Thoracic aorta (tissue), 2 donors: ENCODE measurements around the gene TSPAN10. TPM values are rescaled to one million over a fixed set of nuclear protein-coding genes. Genes with fewer than 3 reads are reported as not detected.

Experiments
- ATAC-seq: fragments of 150-250 bp; one replicate; pipeline ENCODE4 v1.8.0; 2017; ENCODE audit warnings: low read depth; ENCODE audit not compliant: insufficient number of reproducible peaks, low FRiP score
- DNase-seq: peaks from one replicate; pipeline ENCODE4 v3.0.0-alpha.2; 2020; ENCODE audit warnings: low spot score
- H3K27ac ChIP-seq, 2 donors: fragments of 200-600 bp; sonication (generic); 1 replicate in 1 of 2; 2 replicates in 1 of 2; pipeline ENCODE4 v1.5.1; 2016; ENCODE audit warnings: mild to moderate bottlenecking in 2 of 2, moderate library complexity in 2 of 2
- H3K27me3 ChIP-seq: fragments of 200-600 bp; sonication (generic); replicated peaks from 2 replicates; pipeline ENCODE4 v1.6.0; 2016; ENCODE audit warnings: mild to moderate bottlenecking; ENCODE audit not compliant: insufficient read depth
- H3K36me3 ChIP-seq: fragments of 200-600 bp; sonication (generic); one replicate; pipeline ENCODE4 v1.5.1; 2016
- H3K4me1 ChIP-seq, 2 donors: fragments of 200-600 bp; sonication (generic); 1 replicate in 1 of 2; 2 replicates in 1 of 2; pipeline versions ENCODE4 v1.5.1 to v1.6.0; 2016; ENCODE audit warnings: low read depth in 2 of 2, mild to moderate bottlenecking in 1 of 2; ENCODE audit not compliant: control insufficient read depth in 1 of 2
- H3K4me3 ChIP-seq: fragments of 200-600 bp; sonication (generic); 2 replicates; pipeline ENCODE4 v1.5.1; 2016; ENCODE audit warnings: mild to moderate bottlenecking
- H3K9me3 ChIP-seq: fragments of 200-600 bp; sonication (generic); 2 replicates; pipeline ENCODE4 v1.5.1; 2016
- CTCF ChIP-seq: fragments of 200-600 bp; sonication (generic); IDR thresholded peaks from one replicate; pipeline ENCODE4 v1.5.1; 2019; ENCODE audit warnings: antibody characterized with exemption
- total RNA-seq, 2 donors: library from RNA; depleted of rRNA; stranded (reverse); fragments of >200 nt; gene quantifications; one replicate each; pipeline versions ENCODE4 v1.1.0 to v1.2.3, GENCODE V29; 2016

The TSPAN10 gene
- total RNA-seq, 2 donors from 2014 or later = 0.27 TPM; not detected in 1

GRCh38 chr17:81599719-81600486 lies 37.1 kb upstream of the TSPAN10 start:
- Histone ChIP-seq H3K27me3 (no peaks in the 10 kb centered on the region), H3K4me3 (no peak overlapping the region), H3K9me3 (no peaks in the 10 kb centered on the region), H3K4me1 (peaks cover 19 to 40% of the 10 kb centered on the region in 2 donors), H3K27ac (peak overlapping the region in 1 of 2 donors; percentile 46), H3K36me3 (peaks cover 23% of the 10 kb centered on the region)
- no peak for ATAC-seq
- TF ChIP-seq CTCF = no peak
- DNase-seq = no peak

GRCh38 chr17:81601525-81602120 lies 35.4 kb upstream of the TSPAN10 start:
- Histone ChIP-seq H3K9me3 (no peaks in the 10 kb centered on the region), H3K27ac (no peak overlapping the region), H3K36me3 (peaks cover 31% of the 10 kb centered on the region), H3K4me1 (peaks cover 7 to 27% of the 10 kb centered on the region in 2 donors), H3K27me3 (no peaks in the 10 kb centered on the region), H3K4me3 (no peak overlapping the region)
- ATAC-seq (no peak), DNase-seq (no peak)
- peak; percentile 79 for TF ChIP-seq CTCF

- ATAC-seq = no peak
- no peaks in the 10 kb centered on the region for H3K9me3 ChIP-seq
- no peak for DNase-seq
- peaks cover 38% of the 10 kb centered on the region for H3K36me3 ChIP-seq
- H3K27me3 ChIP-seq = no peaks in the 10 kb centered on the region
- TF ChIP-seq CTCF = no peak
- H3K4me1 ChIP-seq = peaks cover 7 to 25% of the 10 kb centered on the region in 2 donors
- no peak overlapping the region for H3K27ac ChIP-seq
- no peak overlapping the region for H3K4me3 ChIP-seq
Observed at GRCh38 chr17:81603846-81604610, 33.0 kb upstream of the TSPAN10 start.

GRCh38 chr17:81607431-81607830 lies 29.6 kb upstream of the TSPAN10 start:
- DNase-seq = no peak
- ATAC-seq = no peak
- Histone ChIP-seq H3K27ac (no peak overlapping the region), H3K4me1 (no peaks in the 10 kb centered on the region), H3K4me3 (no peak overlapping the region), H3K36me3 (peaks cover 57% of the 10 kb centered on the region), H3K9me3 (no peaks in the 10 kb centered on the region), H3K27me3 (no peaks in the 10 kb centered on the region)
- TF ChIP-seq CTCF = no peak

GRCh38 chr17:81608082-81608481 lies 28.9 kb upstream of the TSPAN10 start:
- H3K4me1 ChIP-seq = no peaks in the 10 kb centered on the region
- ATAC-seq (no peak), DNase-seq (no peak)
- H3K9me3 ChIP-seq = no peaks in the 10 kb centered on the region
- H3K4me3 ChIP-seq = no peak overlapping the region
- H3K27me3 ChIP-seq = no peaks in the 10 kb centered on the region
- H3K27ac ChIP-seq = no peak overlapping the region
- no peak for TF ChIP-seq CTCF
- H3K36me3 ChIP-seq = peaks cover 64% of the 10 kb centered on the region
